Tibial nerve (tissue), 4 donors: ENCODE results near the gene MTFR1L. TPM values are rescaled to one million over a fixed set of nuclear protein-coding genes. Genes with fewer than 3 reads are reported as not detected.

Experiments used
- DNase-seq, 2 donors: peaks; one replicate each; pipeline ENCODE4 v3.0.0-alpha.2; 2019; ENCODE audit warnings: low spot score in 2 of 2
- H3K27ac ChIP-seq, 4 donors: fragments of 200-600 bp; sonication (generic) in 3 of 4; one replicate each; pipeline ENCODE4 v1.5.1; 2017 to 2019; ENCODE audit warnings: mild to moderate bottlenecking in 1 of 4
- H3K27me3 ChIP-seq, 2 donors: fragments of 200-600 bp; sonication (generic) in 1 of 2; one replicate each; pipeline versions ENCODE4 v1.5.1 to v1.6.0; 2017 to 2019
- H3K36me3 ChIP-seq, 3 donors: fragments of 200-600 bp; sonication (generic); one replicate each; pipeline ENCODE4 v1.5.1; 2018 to 2019
- H3K4me1 ChIP-seq, 4 donors: fragments of 200-600 bp; sonication (generic) in 3 of 4; one replicate each; pipeline ENCODE4 v1.5.1; 2017 to 2019
- H3K4me3 ChIP-seq, 4 donors: fragments of 200-600 bp; sonication (generic) in 3 of 4; one replicate each; pipeline ENCODE4 v1.5.1; 2017 to 2019; ENCODE audit warnings: mild to moderate bottlenecking in 1 of 4, moderate library complexity in 1 of 4
- H3K9me3 ChIP-seq, 4 donors: fragments of 200-600 bp; sonication (generic) in 3 of 4; one replicate each; pipeline ENCODE4 v1.5.1; 2017 to 2019
- EP300 ChIP-seq, 2 donors: sonication (generic); formaldehyde crosslinking; IDR thresholded peaks; one replicate each; pipeline ENCODE4 v1.6.1; 2017; ENCODE audit warnings: antibody characterized with exemption in 2 of 2, mild to moderate bottlenecking in 1 of 2
- POLR2A ChIP-seq, 2 donors: fragments of 450-650 bp; IDR thresholded peaks; one replicate each; pipeline ENCODE4 v1.6.1; 2017; ENCODE audit warnings: antibody characterized with exemption in 2 of 2, mild to moderate bottlenecking in 2 of 2, moderate library complexity in 2 of 2
- WGBS, 2 donors: methylation state at CpG; one replicate each; pipeline ENCODE4 v1.1.5; 2018; 5-methylcytosine and 5-hydroxymethylcytosine counted together
- total RNA-seq, 4 donors: library from RNA; depleted of rRNA; stranded (reverse); fragments of >200 nt; gene quantifications; one replicate each; pipeline ENCODE4 v1.1.0, GENCODE V29; 2016
- TF ChIP-seq, protein P1 (sequence below), 5 experiments: fragments of 200-600 bp in 3 of 5; fragments of 450-650 bp in 2 of 5; sonication (generic) in 3 of 5; IDR thresholded peaks; one replicate each; pipeline ENCODE4 v1.5.1; 2016 to 2019; ENCODE audit warnings: antibody characterized with exemption in 5 of 5, mild to moderate bottlenecking in 3 of 5, moderate library complexity in 2 of 5

Gene MTFR1L
- total RNA-seq, 4 donors from 2014 or later: 65.7 to 99.4 (median 77.2) TPM

DNA sequence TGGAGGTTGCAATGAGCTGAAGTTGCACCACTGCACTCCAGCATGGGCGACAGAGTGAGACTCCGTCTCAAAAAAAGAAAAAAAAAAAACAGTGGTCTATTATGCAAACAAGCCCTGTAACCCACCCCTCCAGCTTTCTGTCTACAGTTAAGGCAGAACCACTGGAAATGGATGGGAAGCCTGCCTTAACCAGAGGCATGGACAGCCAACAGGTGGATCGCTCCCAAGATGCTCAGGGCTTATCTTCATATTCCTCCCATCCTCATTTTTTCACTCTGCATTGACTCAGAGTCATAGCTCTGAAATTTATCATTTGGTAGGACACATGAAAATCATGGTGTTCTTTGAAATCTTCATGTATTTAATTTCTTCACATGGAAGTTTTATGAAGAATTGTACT, 8.7 kb downstream of the MTFR1L start:
- peaks cover 0 to 11% (median 0%) of the 10 kb centered on the region in 4 donors for H3K4me1 ChIP-seq
- no peaks in the 10 kb centered on the region for H3K27me3 ChIP-seq
- H3K4me3 ChIP-seq: no peak overlapping the region
- DNase-seq: no peak
- whole genome bisulfite sequencing, 2 donors: 50 to 53% methylated on average over 3 of the region's 3 CpGs
- H3K27ac ChIP-seq: no peak overlapping the region
- peaks cover 3 to 89% (median 30%) of the 10 kb centered on the region in 3 donors for H3K36me3 ChIP-seq
- TF ChIP-seq EP300 (IDR thresholded peaks at IDR 0.05): no peak
- no peak for TF ChIP-seq POLR2A (IDR thresholded peaks at IDR 0.05)
- TF ChIP-seq, protein P1, sequence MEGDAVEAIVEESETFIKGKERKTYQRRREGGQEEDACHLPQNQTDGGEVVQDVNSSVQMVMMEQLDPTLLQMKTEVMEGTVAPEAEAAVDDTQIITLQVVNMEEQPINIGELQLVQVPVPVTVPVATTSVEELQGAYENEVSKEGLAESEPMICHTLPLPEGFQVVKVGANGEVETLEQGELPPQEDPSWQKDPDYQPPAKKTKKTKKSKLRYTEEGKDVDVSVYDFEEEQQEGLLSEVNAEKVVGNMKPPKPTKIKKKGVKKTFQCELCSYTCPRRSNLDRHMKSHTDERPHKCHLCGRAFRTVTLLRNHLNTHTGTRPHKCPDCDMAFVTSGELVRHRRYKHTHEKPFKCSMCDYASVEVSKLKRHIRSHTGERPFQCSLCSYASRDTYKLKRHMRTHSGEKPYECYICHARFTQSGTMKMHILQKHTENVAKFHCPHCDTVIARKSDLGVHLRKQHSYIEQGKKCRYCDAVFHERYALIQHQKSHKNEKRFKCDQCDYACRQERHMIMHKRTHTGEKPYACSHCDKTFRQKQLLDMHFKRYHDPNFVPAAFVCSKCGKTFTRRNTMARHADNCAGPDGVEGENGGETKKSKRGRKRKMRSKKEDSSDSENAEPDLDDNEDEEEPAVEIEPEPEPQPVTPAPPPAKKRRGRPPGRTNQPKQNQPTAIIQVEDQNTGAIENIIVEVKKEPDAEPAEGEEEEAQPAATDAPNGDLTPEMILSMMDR (IDR thresholded peaks at IDR 0.05): no peak
- H3K9me3 ChIP-seq: no peaks in the 10 kb centered on the region

DNA sequence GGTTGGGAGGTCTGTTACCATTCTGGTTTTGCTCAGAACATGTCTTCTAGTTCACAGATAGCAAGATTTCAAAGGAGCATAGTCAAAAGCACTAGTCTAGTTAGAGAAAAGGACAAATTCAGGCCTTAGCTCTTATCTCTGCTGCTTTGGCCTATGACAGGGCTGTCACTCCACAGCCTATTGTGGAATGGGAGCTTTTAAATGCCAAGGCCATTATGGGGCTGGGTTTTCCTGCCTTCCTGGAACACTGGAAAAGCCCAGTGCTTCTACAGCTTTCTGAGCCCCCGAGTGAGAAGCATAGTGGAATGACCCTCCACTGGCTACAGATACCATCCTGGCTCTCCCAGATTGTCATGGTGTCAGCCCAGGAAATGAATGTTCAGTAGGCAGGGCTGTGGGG, 9.3 kb downstream of the MTFR1L start:
- WGBS, 2 donors: 71 to 94% methylated on average over 1 of the region's 1 CpG
- TF ChIP-seq EP300 (IDR thresholded peaks at IDR 0.05) (no peak), POLR2A (IDR thresholded peaks at IDR 0.05) (no peak)
- TF ChIP-seq, protein P1 (IDR thresholded peaks at IDR 0.05): no peak
- Histone ChIP-seq H3K27me3 (no peaks in the 10 kb centered on the region), H3K27ac (no peak overlapping the region), H3K4me1 (peaks cover 0 to 6% (median 0%) of the 10 kb centered on the region in 4 donors), H3K4me3 (no peak overlapping the region), H3K36me3 (peaks cover 3 to 89% (median 30%) of the 10 kb centered on the region in 3 donors), H3K9me3 (no peaks in the 10 kb centered on the region)
- no peak for DNase-seq

DNA sequence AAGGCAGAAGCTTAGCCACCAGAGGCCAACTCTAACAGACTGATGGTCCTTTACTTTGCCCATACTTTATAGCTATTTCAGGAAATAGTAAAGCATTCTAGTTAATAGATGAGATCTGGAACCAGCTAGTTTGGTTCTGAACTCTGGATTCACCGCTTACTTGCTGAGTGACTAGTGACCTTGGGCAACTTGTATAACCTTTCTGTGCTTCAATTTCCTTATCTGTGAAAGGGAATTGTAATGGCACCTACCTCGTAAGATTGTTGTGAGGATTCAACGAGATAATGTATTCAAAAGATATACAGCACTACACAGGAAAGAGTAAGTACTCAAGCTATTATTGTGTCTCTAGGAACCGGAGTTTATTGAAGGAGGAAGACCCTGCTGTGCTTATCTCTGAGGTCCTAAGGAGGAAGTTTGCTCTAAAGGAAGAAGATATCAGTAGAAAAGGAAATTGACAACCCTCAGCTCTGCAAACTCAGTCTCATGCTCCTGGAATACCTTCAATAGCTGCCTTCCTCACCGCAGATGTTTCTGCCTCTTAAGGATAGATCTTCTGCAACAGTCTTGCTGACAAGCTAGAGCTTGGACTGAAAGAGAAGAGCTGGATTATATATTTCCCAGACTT, 11.9 kb downstream of the MTFR1L start:
- H3K4me3 ChIP-seq: no peak overlapping the region
- TF ChIP-seq POLR2A (IDR thresholded peaks at IDR 0.05) (no peak), EP300 (IDR thresholded peaks at IDR 0.05) (no peak)
- TF ChIP-seq, protein P1 (IDR thresholded peaks at IDR 0.05): no peak
- no peaks in the 10 kb centered on the region for H3K9me3 ChIP-seq
- peaks cover 3 to 93% (median 22%) of the 10 kb centered on the region in 3 donors for H3K36me3 ChIP-seq
- no peak for DNase-seq
- WGBS, 2 donors: 59 to 70% methylated on average over 5 of the region's 5 CpGs
- H3K27me3 ChIP-seq: no peaks in the 10 kb centered on the region
- no peak overlapping the region for H3K27ac ChIP-seq
- H3K4me1 ChIP-seq: no peaks in the 10 kb centered on the region

GRCh38 chr1:25832336-25833037, 12.7 kb downstream of the MTFR1L start:
- H3K27me3 ChIP-seq: no peaks in the 10 kb centered on the region
- H3K36me3 ChIP-seq: peaks cover 3 to 88% (median 14%) of the 10 kb centered on the region in 3 donors
- no peak overlapping the region for H3K4me3 ChIP-seq
- no peak for DNase-seq
- 86 to 91% methylated on average over 6 of the region's 6 CpGs for WGBS, 2 donors
- H3K9me3 ChIP-seq: no peaks in the 10 kb centered on the region
- no peak overlapping the region for H3K27ac ChIP-seq
- TF ChIP-seq POLR2A (IDR thresholded peaks at IDR 0.05): no peak
- TF ChIP-seq, protein P1 (IDR thresholded peaks at IDR 0.05): no peak
- no peak for TF ChIP-seq EP300 (IDR thresholded peaks at IDR 0.05)
- H3K4me1 ChIP-seq: no peaks in the 10 kb centered on the region

- TF ChIP-seq POLR2A (IDR thresholded peaks at IDR 0.05) (no peak), EP300 (IDR thresholded peaks at IDR 0.05) (no peak)
- TF ChIP-seq, protein P1 (IDR thresholded peaks at IDR 0.05): no peak
- 94 to 97% methylated on average over 5 of the region's 5 CpGs for WGBS, 2 donors
- Histone ChIP-seq H3K4me1 (no peaks in the 10 kb centered on the region), H3K36me3 (peaks cover 3 to 81% (median 13%) of the 10 kb centered on the region in 3 donors), H3K9me3 (no peaks in the 10 kb centered on the region), H3K4me3 (no peak overlapping the region), H3K27me3 (no peaks in the 10 kb centered on the region), H3K27ac (no peak overlapping the region)
- no peak for DNase-seq
Observed at GRCh38 chr1:25833158-25833557, 13.4 kb downstream of the MTFR1L start.
